GM21528 (cell line): ENCODE data around the gene SOHLH1.

Experiments used
- ATAC-seq: cut with Tn5 transposase; IDR thresholded peaks from one replicate; pipeline ENCODE4 v1.9.1; 2021; ENCODE audit warnings: mild to moderate bottlenecking, moderate library complexity; ENCODE audit not compliant: unreplicated experiment, low FRiP score

SOHLH1 gene

GRCh38 chr9:135662758-135663450 is 36.4 kb downstream of the SOHLH1 start, which contains the start of gene LCN9:
LCN9 (plus strand) TSS chr9:135663309; CDS start chr9:135663322, 13 bp downstream.
- ATAC-seq: no peak

- no peak for ATAC-seq
Measured at GRCh38 chr9:135661816-135662560, 37.3 kb downstream of the SOHLH1 start.

- no peak for ATAC-seq
Measured at GRCh38 chr9:135660407-135660806, 38.9 kb downstream of the SOHLH1 start.

GRCh38 chr9:135659252-135659651 is 40.0 kb downstream of the SOHLH1 start:
- no peak for ATAC-seq

- ATAC-seq: no peak
Measured at GRCh38 chr9:135657416-135657815, 41.9 kb downstream of the SOHLH1 start.

GRCh38 chr9:135655317-135655716 is 44.0 kb downstream of the SOHLH1 start:
- ATAC-seq: no peak

- ATAC-seq: no peak
Measured at GRCh38 chr9:135650408-135650807, 48.9 kb downstream of the SOHLH1 start.

GRCh38 chr9:135649508-135649907 is 49.8 kb downstream of the SOHLH1 start:
- ATAC-seq: no peak

- no peak for ATAC-seq
Measured at GRCh38 chr9:135648494-135649410, 50.5 kb downstream of the SOHLH1 start.

GRCh38 chr9:135647884-135648283 is 51.4 kb downstream of the SOHLH1 start:
- ATAC-seq: no peak

GRCh38 chr9:135644631-135645218 is 54.6 kb downstream of the SOHLH1 start:
- no peak for ATAC-seq
